GM12892 (cell line): ENCODE data around the gene LBH.

Source experiments
- POLR2A ChIP-seq: IDR thresholded peaks from 2 replicates; pipeline ENCODE4 v1.6.1; 2011; ENCODE audit warnings: low read depth, low read length, control low read depth
- POLR2AphosphoS5 ChIP-seq: IDR thresholded peaks from 2 replicates; pipeline ENCODE4 v1.6.1; 2011; ENCODE audit warnings: low read depth, low read length, control low read depth

DNA sequence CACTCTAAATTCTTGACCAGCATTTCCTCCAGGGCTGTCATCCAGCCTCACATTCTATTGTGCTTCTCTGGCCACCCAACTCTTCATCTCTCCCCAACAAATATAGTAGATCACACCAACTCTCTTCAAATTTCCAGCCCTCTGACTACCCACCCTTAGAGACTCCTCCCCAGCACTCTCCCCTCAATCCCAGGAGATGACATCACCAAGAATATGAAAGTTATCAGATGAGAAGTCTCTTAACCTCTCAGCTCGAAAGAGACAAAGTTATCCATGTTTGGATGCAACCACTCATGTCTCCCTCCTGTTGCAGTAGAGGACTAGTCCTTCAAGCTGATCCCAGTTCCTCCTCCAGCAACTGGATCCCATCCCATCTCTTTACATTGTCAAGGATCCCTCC lies 47.1 kb downstream of the LBH start:
- TF ChIP-seq POLR2A: no peak
- TF ChIP-seq POLR2AphosphoS5: no peak
